Activated CD4-positive, CD25-positive, alpha-beta regulatory T cell (primary cell): ENCODE measurements around the gene SCGB3A2.

ENCODE experiments used
- DNase-seq, 4 experiments: peaks; one replicate each; lab custom pipeline; 2025; lab: John Stamatoyannopoulos, UW

SCGB3A2 gene

GRCh38 chr5:147904110-147904509 is 25.6 kb downstream of the SCGB3A2 start:
- no peak for DNase-seq

- no peak for DNase-seq
These were observed 28.0 kb downstream of the SCGB3A2 start, which contains the start of gene C5orf46 for GRCh38 chr5:147906326-147907095. Gene C5orf46, minus strand, starts transcription at chr5:147906538. Its CDS starts 37 bp downstream, at chr5:147906501.

- no peak for DNase-seq
These were observed 32.9 kb downstream of the SCGB3A2 start for GRCh38 chr5:147911427-147911826.

- no peak for DNase-seq
These were observed 33.5 kb downstream of the SCGB3A2 start for GRCh38 chr5:147912011-147912410.

GRCh38 chr5:147913786-147914185 is 35.3 kb downstream of the SCGB3A2 start:
- DNase-seq: no peak

- DNase-seq: no peak
These were observed 39.7 kb downstream of the SCGB3A2 start for GRCh38 chr5:147918101-147918685.

GRCh38 chr5:147918899-147919298 is 40.4 kb downstream of the SCGB3A2 start:
- DNase-seq: no peak

- no peak for DNase-seq
These were observed 42.0 kb downstream of the SCGB3A2 start for GRCh38 chr5:147920420-147921030.

- no peak for DNase-seq
These were observed 42.6 kb downstream of the SCGB3A2 start for GRCh38 chr5:147921136-147921535.

- no peak for DNase-seq
These were observed 46.5 kb downstream of the SCGB3A2 start for GRCh38 chr5:147925020-147925419.

- DNase-seq: no peak
These were observed 49.4 kb downstream of the SCGB3A2 start for GRCh38 chr5:147927901-147928300.

GRCh38 chr5:147930769-147931168 is 52.3 kb downstream of the SCGB3A2 start:
- no peak for DNase-seq
